HUES48 (cell line): Measurements from ENCODE around the gene RRP1.
"Not testable (repeated sequence)": the region's sequence is repeated elsewhere in the genome, so short reads cannot be mapped to it uniquely, and the experiment has no call there.

Experiments used
- H3K27ac ChIP-seq: one replicate; pipeline ENCODE4 v1.7.0; 2013; ENCODE audit warnings: low read depth, low read length, inconsistent platforms
- H3K27me3 ChIP-seq: 2 replicates; pipeline ENCODE4 v1.6.1; 2013; ENCODE audit warnings: mild to moderate bottlenecking, low read length; ENCODE audit not compliant: control insufficient read depth, insufficient read depth
- H3K36me3 ChIP-seq: 2 replicates; pipeline ENCODE4 v1.6.1; 2013; ENCODE audit warnings: low read length; ENCODE audit not compliant: control insufficient read depth, insufficient read depth
- H3K4me1 ChIP-seq: 2 replicates; pipeline ENCODE4 v1.6.1; 2013; ENCODE audit warnings: mild to moderate bottlenecking, low read length; ENCODE audit not compliant: control insufficient read depth, insufficient read depth
- H3K4me3 ChIP-seq: 2 replicates; pipeline ENCODE4 v1.5.1; 2013; ENCODE audit warnings: mild to moderate bottlenecking, low read depth, low read length
- H3K9ac ChIP-seq: 2 replicates; pipeline ENCODE4 v1.6.1; 2013; ENCODE audit warnings: mild to moderate bottlenecking, low read depth, low read length, moderate library complexity
- H3K9me3 ChIP-seq: 2 replicates; pipeline ENCODE4 v1.6.1; 2013; ENCODE audit warnings: low read length; ENCODE audit not compliant: control insufficient read depth, insufficient read depth

The RRP1 gene

GRCh38 chr21:43813656-43813980 lies 24.2 kb downstream of the RRP1 start:
- no peaks in the 10 kb centered on the region for H3K36me3 ChIP-seq
- peaks cover 14% of the 10 kb centered on the region for H3K4me1 ChIP-seq
- H3K27me3 ChIP-seq, result no peaks in the 10 kb centered on the region
- H3K4me3 ChIP-seq, result no peak overlapping the region
- no peaks in the 10 kb centered on the region for H3K9me3 ChIP-seq
- no peak overlapping the region for H3K27ac ChIP-seq
- no peak overlapping the region for H3K9ac ChIP-seq

- Histone ChIP-seq H3K27ac (peak overlapping the region; percentile 0), H3K4me3 (peak overlapping the region; percentile 6; the same call in 1 of the 2 replicates), H3K27me3 (no peaks in the 10 kb centered on the region), H3K9ac (no peak overlapping the region), H3K36me3 (no peaks in the 10 kb centered on the region), H3K4me1 (peaks cover 14% of the 10 kb centered on the region), H3K9me3 (no peaks in the 10 kb centered on the region)
Observed at GRCh38 chr21:43814215-43815106, 25.1 kb downstream of the RRP1 start.

GRCh38 chr21:43815107-43815613 lies 25.8 kb downstream of the RRP1 start:
- H3K4me1 ChIP-seq, result peaks cover 14% of the 10 kb centered on the region

GRCh38 chr21:43815991-43816390 lies 26.6 kb downstream of the RRP1 start:
- no peaks in the 10 kb centered on the region for H3K27me3 ChIP-seq
- H3K4me3 ChIP-seq, result no peak overlapping the region
- no peaks in the 10 kb centered on the region for H3K36me3 ChIP-seq
- H3K4me1 ChIP-seq, result peaks cover 12% of the 10 kb centered on the region
- no peak overlapping the region for H3K27ac ChIP-seq
- H3K9ac ChIP-seq, result no peak overlapping the region
- H3K9me3 ChIP-seq, result 0 out of 2 replicates have a peak, but pooled peaks cover under 1% of the 10 kb centered on the region

More at GRCh38 chr21:43815107-43815613, 25.8 kb downstream of the RRP1 start:
- Histone ChIP-seq H3K4me3 (peak overlapping the region; percentile 6; the same call in 1 of the 2 replicates), H3K27ac (no peak overlapping the region), H3K27me3 (no peaks in the 10 kb centered on the region), H3K9ac (no peak overlapping the region), H3K36me3 (no peaks in the 10 kb centered on the region), H3K9me3 (no peaks in the 10 kb centered on the region)

GRCh38 chr21:43816611-43817071 lies 27.3 kb downstream of the RRP1 start:
- Histone ChIP-seq H3K27me3 (no peaks in the 10 kb centered on the region), H3K4me1 (peaks cover 10% of the 10 kb centered on the region), H3K9me3 (peaks cover 3% of the 10 kb centered on the region; the same call in 1 of the 2 replicates), H3K4me3 (no peak overlapping the region), H3K9ac (no peak overlapping the region), H3K36me3 (no peaks in the 10 kb centered on the region), H3K27ac (no peak overlapping the region)

GRCh38 chr21:43817157-43818086 lies 28.0 kb downstream of the RRP1 start:
- no peak overlapping the region for H3K9ac ChIP-seq

GRCh38 chr21:43818685-43819084 lies 29.3 kb downstream of the RRP1 start:
- Histone ChIP-seq H3K36me3 (no peaks in the 10 kb centered on the region), H3K27ac (no peak overlapping the region), H3K27me3 (no peaks in the 10 kb centered on the region), H3K4me1 (peaks cover 10% of the 10 kb centered on the region), H3K9ac (no peak overlapping the region), H3K9me3 (peaks cover 3% of the 10 kb centered on the region; the same call in 1 of the 2 replicates), H3K4me3 (no peak overlapping the region)

More at GRCh38 chr21:43817157-43818086, 28.0 kb downstream of the RRP1 start:
- no peak overlapping the region for H3K4me3 ChIP-seq
- no peaks in the 10 kb centered on the region for H3K27me3 ChIP-seq
- H3K9me3 ChIP-seq, result peaks cover 3% of the 10 kb centered on the region; the same call in 1 of the 2 replicates
- H3K27ac ChIP-seq, result no peak overlapping the region
- no peaks in the 10 kb centered on the region for H3K36me3 ChIP-seq
- H3K4me1 ChIP-seq, result peaks cover 10% of the 10 kb centered on the region

- peaks cover 3% of the 10 kb centered on the region; the same call in 1 of the 2 replicates for H3K9me3 ChIP-seq
- H3K27ac ChIP-seq, result no peak overlapping the region
- H3K36me3 ChIP-seq, result no peaks in the 10 kb centered on the region
- H3K9ac ChIP-seq, result no peak overlapping the region
- peaks cover 2% of the 10 kb centered on the region for H3K4me1 ChIP-seq
- H3K27me3 ChIP-seq, result no peaks in the 10 kb centered on the region
- H3K4me3 ChIP-seq, result no peak overlapping the region
Observed at GRCh38 chr21:43819511-43820405, 30.4 kb downstream of the RRP1 start.

GRCh38 chr21:43820466-43820865 lies 31.1 kb downstream of the RRP1 start:
- H3K4me3 ChIP-seq, result no peak overlapping the region
- no peaks in the 10 kb centered on the region for H3K27me3 ChIP-seq
- H3K27ac ChIP-seq, result no peak overlapping the region
- peaks cover 3% of the 10 kb centered on the region; the same call in 1 of the 2 replicates for H3K9me3 ChIP-seq
- H3K36me3 ChIP-seq, result no peaks in the 10 kb centered on the region
- no peaks in the 10 kb centered on the region for H3K4me1 ChIP-seq
- H3K9ac ChIP-seq, result no peak overlapping the region

- not testable (repeated sequence) for H3K9ac ChIP-seq, H3K27me3 ChIP-seq, H3K27ac ChIP-seq, H3K4me1 ChIP-seq, H3K36me3 ChIP-seq, H3K9me3 ChIP-seq, H3K4me3 ChIP-seq
Observed at GRCh38 chr21:43822166-43822565, 32.8 kb downstream of the RRP1 start.
